SK-N-SH (cell line): ENCODE results near the gene MBP. TPM values are rescaled to one million over a fixed set of nuclear protein-coding genes. Genes with fewer than 3 reads are reported as not detected.

Source experiments
- CTCF ChIA-PET: fragments of 300-600, 350-600 bp; formaldehyde crosslinking; extraction: SDS; loops from one replicate; lab custom pipeline; 2021; lab: Yijun Ruan, JAX
- POLR2A ChIA-PET: fragments of 350-600 bp; sonication (Branson Sonifier 250); formaldehyde crosslinking; extraction: SDS; loops from one replicate; lab custom pipeline; 2020; ENCODE audit warnings: antibody characterized with exemption, inconsistent platforms; lab: Yijun Ruan, JAX
- DNase-seq: peaks from one replicate; pipeline ENCODE4 v3.0.0; 2012
- H2AFZ ChIP-seq: fragments of 200-600 bp; sonication (generic); 2 replicates; pipeline ENCODE4 v1.8.1; 2016; ENCODE audit warnings: antibody characterized with exemption, mild to moderate bottlenecking, low read depth
- H3F3A ChIP-seq: fragments of 200-600 bp; sonication (generic); replicated peaks from 2 replicates; pipeline ENCODE3; 2016; ENCODE audit warnings: antibody characterized with exemption, mild to moderate bottlenecking; ENCODE audit not compliant: insufficient read depth
- H3K27ac ChIP-seq, 2 experiments: fragments of 200-500 bp in 1 of 2; fragments of 200-600 bp in 1 of 2; sonication (Bioruptor generic) in 1 of 2; sonication (generic), shearing (Covaris generic) in 1 of 2; 2 replicates each; pipeline versions ENCODE4 v1.5.1 to v1.6.1; 2014 to 2016; ENCODE audit warnings: low read depth in 2 of 2, inconsistent platforms in 1 of 2, low read length in 1 of 2, mild to moderate bottlenecking in 1 of 2, mixed read lengths in 1 of 2
- H3K27me3 ChIP-seq: fragments of 200-600 bp; sonication (generic), shearing (Covaris generic); 2 replicates; pipeline ENCODE4 v1.6.1; 2016; ENCODE audit warnings: mixed run types; ENCODE audit not compliant: insufficient read depth
- H3K36me3 ChIP-seq, 2 experiments: fragments of 200-500 bp in 1 of 2; fragments of 200-600 bp in 1 of 2; sonication (Bioruptor generic) in 1 of 2; sonication (generic) in 1 of 2; replicated peaks in 1 of 2; 2 replicates each; pipeline versions ENCODE3 to v1.5.1; 2014 to 2016; ENCODE audit warnings: low read length in 1 of 2, mild to moderate bottlenecking in 1 of 2; ENCODE audit not compliant: insufficient read depth in 2 of 2, control insufficient read depth in 1 of 2
- H3K4me1 ChIP-seq, 2 experiments: fragments of 200-500 bp in 1 of 2; fragments of 200-600 bp in 1 of 2; sonication (Bioruptor generic) in 1 of 2; sonication (generic), shearing (Covaris generic) in 1 of 2; 2 replicates each; pipeline versions ENCODE4 v1.5.1 to v1.6.1; 2014 to 2016; ENCODE audit warnings: low read depth in 1 of 2, low read length in 1 of 2, mixed run types in 1 of 2; ENCODE audit not compliant: insufficient read depth in 2 of 2, control insufficient read depth in 1 of 2
- H3K4me2 ChIP-seq: fragments of 200-600 bp; sonication (generic), shearing (Covaris generic); 2 replicates; pipeline ENCODE4 v1.6.1; 2017; ENCODE audit warnings: mixed run types
- H3K4me3 ChIP-seq, 2 experiments: fragments of 200-500 bp in 1 of 2; fragments of 200-600 bp in 1 of 2; sonication (Bioruptor generic) in 1 of 2; sonication (generic), shearing (Covaris generic) in 1 of 2; 2 replicates each; pipeline versions ENCODE4 v1.5.1 to v1.8.1; 2014 to 2016; ENCODE audit warnings: low read depth in 2 of 2, inconsistent platforms in 1 of 2, low read length in 1 of 2, mild to moderate bottlenecking in 1 of 2, mixed read lengths in 1 of 2, moderate library complexity in 1 of 2
- H3K79me2 ChIP-seq: fragments of 200-600 bp; sonication (generic); 2 replicates; pipeline ENCODE4 v1.8.1; 2017; ENCODE audit warnings: mild to moderate bottlenecking; ENCODE audit not compliant: insufficient read depth
- H3K9ac ChIP-seq: fragments of 200-600 bp; sonication (generic); 2 replicates; pipeline ENCODE4 v1.6.1; 2017; ENCODE audit warnings: mixed run types
- H3K9me2 ChIP-seq: fragments of 200-600 bp; sonication (generic); 2 replicates; pipeline ENCODE4 v1.6.1; 2017; ENCODE audit warnings: mixed run types
- H3K9me3 ChIP-seq: fragments of 200-600 bp; sonication (generic); 2 replicates; pipeline ENCODE4 v1.6.1; 2017; ENCODE audit warnings: mixed run types, mild to moderate bottlenecking, moderate library complexity
- H4K20me1 ChIP-seq: fragments of 200-600 bp; sonication (generic); 2 replicates; pipeline ENCODE4 v1.6.1; 2017; ENCODE audit warnings: mild to moderate bottlenecking, mixed run types; ENCODE audit not compliant: insufficient read depth
- CHD2 ChIP-seq: fragments of 150-350 bp; IDR thresholded peaks from 2 replicates; pipeline ENCODE4 v1.6.1; 2018; ENCODE audit warnings: low read length; ENCODE audit not compliant: partially characterized antibody
- CTCF ChIP-seq: fragments of 200-600 bp; sonication (generic); IDR thresholded peaks from 2 replicates; pipeline ENCODE4 v1.6.1; 2017; ENCODE audit warnings: antibody characterized with exemption, mild to moderate bottlenecking, moderate library complexity
- NRF1 ChIP-seq: IDR thresholded peaks from 2 replicates; pipeline ENCODE4 v1.6.1; 2012; ENCODE audit warnings: low read depth, mild to moderate bottlenecking, low read length
- POLR2AphosphoS5 ChIP-seq: IDR thresholded peaks from 2 replicates; pipeline ENCODE4 v1.6.1; 2012; ENCODE audit warnings: low read depth, low read length
- RAD21 ChIP-seq: IDR thresholded peaks from 2 replicates; pipeline ENCODE4 v1.6.1; 2012; ENCODE audit warnings: mild to moderate bottlenecking, low read length
- RXRA ChIP-seq: IDR thresholded peaks from 2 replicates; pipeline ENCODE4 v1.4.0; 2012; ENCODE audit warnings: low read depth, mild to moderate bottlenecking, borderline replicate concordance
- SMC3 ChIP-seq: IDR thresholded peaks from 2 replicates; pipeline ENCODE4 v1.6.1; 2012; ENCODE audit warnings: low read depth, low read length, improper control_type of control experiment
- ZBTB33 ChIP-seq: IDR thresholded peaks from 2 replicates; pipeline ENCODE4 v1.4.0; 2012; ENCODE audit warnings: low read depth, borderline replicate concordance
- WGBS: methylation state at CpG from one replicate; pipeline ENCODE4 v1.1.6; 2017; ENCODE audit warnings: low lambda C conversion rate; 5-methylcytosine and 5-hydroxymethylcytosine counted together
- polyA plus RNA-seq, 3 experiments: library from polyadenylated mRNA; depleted of rRNA; stranded (reverse); fragments of >200 nt; gene quantifications; 2 replicates each; pipeline ENCODE4 v1.2.3, GENCODE V29; 2012
- TF ChIP-seq, protein P1 (sequence below): fragments of 150-350 bp; IDR thresholded peaks from 2 replicates; pipeline ENCODE4 v1.6.1; 2017; ENCODE audit warnings: antibody characterized with exemption, low read length, low read depth, borderline replicate concordance
- TF ChIP-seq, protein P2 (sequence below): IDR thresholded peaks from 2 replicates; pipeline ENCODE4 v1.4.0; 2012; ENCODE audit warnings: low read depth
- TF ChIP-seq, protein P3 (sequence below): fragments of 150-350 bp; IDR thresholded peaks from 2 replicates; pipeline ENCODE4 v1.6.1; 2016; ENCODE audit warnings: mild to moderate bottlenecking, low read depth, low read length

Gene MBP
- polyA plus RNA-seq, 1 of the 3 experiments (the other 2 are of a cell fraction) = 1.6 TPM

- TF ChIP-seq, protein P1, sequence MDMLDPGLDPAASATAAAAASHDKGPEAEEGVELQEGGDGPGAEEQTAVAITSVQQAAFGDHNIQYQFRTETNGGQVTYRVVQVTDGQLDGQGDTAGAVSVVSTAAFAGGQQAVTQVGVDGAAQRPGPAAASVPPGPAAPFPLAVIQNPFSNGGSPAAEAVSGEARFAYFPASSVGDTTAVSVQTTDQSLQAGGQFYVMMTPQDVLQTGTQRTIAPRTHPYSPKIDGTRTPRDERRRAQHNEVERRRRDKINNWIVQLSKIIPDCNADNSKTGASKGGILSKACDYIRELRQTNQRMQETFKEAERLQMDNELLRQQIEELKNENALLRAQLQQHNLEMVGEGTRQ = no peak
Measured at GRCh38 chr18:77060151-77060550, 72.4 kb downstream of the MBP start (continued).

GRCh38 chr18:77059294-77059916 lies 73.2 kb downstream of the MBP start:
- CTCF ChIA-PET = interaction anchor here (1.1 to 3.2 kb wide), 2 partner anchors 59 to 137 kb away, joined by 4 to 17 read pairs; no protein-coding TSS in a partner anchor
- 84% methylated on average over 2 of the region's 2 CpGs for whole genome bisulfite sequencing

DNA sequence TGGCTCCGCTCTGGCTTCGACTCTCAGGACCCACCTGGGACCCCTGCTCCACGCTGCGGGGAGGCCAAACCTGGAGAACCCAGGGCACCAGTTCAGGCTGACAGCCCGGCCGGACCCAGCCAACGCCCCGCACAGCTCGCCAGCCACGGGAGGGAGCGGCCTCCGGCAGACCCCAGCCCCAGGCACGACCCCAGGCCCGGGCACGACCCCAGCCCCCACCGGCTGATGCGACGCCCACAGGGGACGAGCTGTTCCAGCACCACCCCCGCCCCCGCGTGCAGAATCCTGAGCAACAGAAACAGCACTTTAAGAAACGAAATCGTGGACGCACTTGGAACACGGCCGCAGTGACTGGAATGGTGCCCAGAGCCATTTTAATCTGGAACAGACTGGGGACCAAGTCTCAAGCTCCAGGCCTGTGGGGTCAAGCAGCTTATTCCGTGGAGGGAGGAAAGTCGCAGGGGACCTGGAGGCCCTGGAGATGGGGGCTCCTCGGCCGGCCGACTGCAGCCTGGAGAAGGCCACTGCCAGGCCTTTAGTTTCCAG lies 74.2 kb downstream of the MBP start:
- H3F3A ChIP-seq = no peaks in the 10 kb centered on the region
- ChIA-PET CTCF (interaction anchor here (1.1 to 3.2 kb wide), 2 partner anchors 58 to 136 kb away, joined by 4 to 17 read pairs; no protein-coding TSS in a partner anchor), POLR2A (no interaction called here)
- H3K27me3 ChIP-seq = no peaks in the 10 kb centered on the region
- H4K20me1 ChIP-seq = no peaks in the 10 kb centered on the region
- H3K4me3 ChIP-seq = no peak overlapping the region
- no peaks in the 10 kb centered on the region for H3K9me3 ChIP-seq
- H3K36me3 ChIP-seq = no peaks in the 10 kb centered on the region
- no peaks in the 10 kb centered on the region for H3K9me2 ChIP-seq
- no peak overlapping the region for H3K27ac ChIP-seq
- peaks cover 5 to 9% of the 10 kb centered on the region in 2 experiments; a peak in 2 of 4 replicates for H3K4me1 ChIP-seq
- H3K4me2 ChIP-seq = no peak overlapping the region
- no peak overlapping the region for H2AFZ ChIP-seq
- 80% methylated on average over 3 of the region's 32 CpGs for WGBS
- no peak for DNase-seq
- H3K9ac ChIP-seq = no peak overlapping the region
- H3K79me2 ChIP-seq = no peaks in the 10 kb centered on the region
- TF ChIP-seq CTCF (no peak), CHD2 (no peak), NRF1 (no peak), POLR2AphosphoS5 (no peak), ZBTB33 (no peak), RXRA (no peak)
- TF ChIP-seq, protein P2, sequence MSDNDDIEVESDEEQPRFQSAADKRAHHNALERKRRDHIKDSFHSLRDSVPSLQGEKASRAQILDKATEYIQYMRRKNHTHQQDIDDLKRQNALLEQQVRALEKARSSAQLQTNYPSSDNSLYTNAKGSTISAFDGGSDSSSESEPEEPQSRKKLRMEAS = no peak

More at GRCh38 chr18:77059294-77059916, 73.2 kb downstream of the MBP start:
- POLR2A ChIA-PET = no interaction called here
- Histone ChIP-seq H3K9me3 (no peaks in the 10 kb centered on the region), H3K79me2 (no peaks in the 10 kb centered on the region), H3K36me3 (no peaks in the 10 kb centered on the region), H3K9me2 (no peaks in the 10 kb centered on the region), H3K4me3 (no peak overlapping the region), H3K9ac (no peak overlapping the region)
- TF ChIP-seq, protein P3, sequence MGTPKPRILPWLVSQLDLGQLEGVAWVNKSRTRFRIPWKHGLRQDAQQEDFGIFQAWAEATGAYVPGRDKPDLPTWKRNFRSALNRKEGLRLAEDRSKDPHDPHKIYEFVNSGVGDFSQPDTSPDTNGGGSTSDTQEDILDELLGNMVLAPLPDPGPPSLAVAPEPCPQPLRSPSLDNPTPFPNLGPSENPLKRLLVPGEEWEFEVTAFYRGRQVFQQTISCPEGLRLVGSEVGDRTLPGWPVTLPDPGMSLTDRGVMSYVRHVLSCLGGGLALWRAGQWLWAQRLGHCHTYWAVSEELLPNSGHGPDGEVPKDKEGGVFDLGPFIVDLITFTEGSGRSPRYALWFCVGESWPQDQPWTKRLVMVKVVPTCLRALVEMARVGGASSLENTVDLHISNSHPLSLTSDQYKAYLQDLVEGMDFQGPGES = no peak
- TF ChIP-seq RAD21 (peak; percentile 44), CTCF (peak; percentile 66), SMC3 (peak; percentile 35; the same call in 1 of the 2 replicates)
- TF ChIP-seq, all 33 proteins: peak for 3
- Histone ChIP-seq H3K4me1 (peaks cover 5 to 9% of the 10 kb centered on the region in 2 experiments; a peak in 2 of 4 replicates), H4K20me1 (no peaks in the 10 kb centered on the region), H3K4me2 (no peak overlapping the region), H3F3A (no peaks in the 10 kb centered on the region), H2AFZ (no peak overlapping the region), H3K27me3 (no peaks in the 10 kb centered on the region), H3K27ac (no peak overlapping the region)
- DNase-seq = peak; percentile 67
